Keratinocyte (primary cell): ENCODE measurements around the gene VTI1A. TPM values are rescaled to one million over a fixed set of nuclear protein-coding genes. Genes with fewer than 3 reads are reported as not detected.

Source experiments
- DNase-seq: peaks from one replicate; pipeline ENCODE4 v3.0.0-alpha.2; 2011; ENCODE audit warnings: low read depth, missing footprints, low spot score
- FAIRE-seq: peaks from 2 replicates; lab custom pipeline; 2011; peaks lifted over from hg19 to GRCh38; lab: Jason Lieb, UNC
- H2AFZ ChIP-seq: 2 replicates; pipeline ENCODE4 v1.6.0; 2012; ENCODE audit warnings: low read length, control low read depth, inconsistent platforms; ENCODE audit not compliant: control insufficient read depth
- H3K27ac ChIP-seq: 2 replicates; pipeline ENCODE4 v1.5.1; 2011; ENCODE audit warnings: low read length; ENCODE audit not compliant: control insufficient read depth, insufficient read depth
- H3K27me3 ChIP-seq: 3 replicates; pipeline ENCODE4 v1.6.0; 2011; ENCODE audit warnings: low read length; ENCODE audit not compliant: control insufficient read depth, insufficient read depth; ENCODE audit errors: extremely low read depth
- H3K36me3 ChIP-seq, 2 experiments: 2 replicates in 1 of 2; 3 replicates in 1 of 2; pipeline ENCODE4 v1.5.1; 2011; ENCODE audit warnings: low read length in 2 of 2, mild to moderate bottlenecking in 1 of 2; ENCODE audit not compliant: control insufficient read depth in 2 of 2, insufficient read depth in 2 of 2; ENCODE audit errors: extremely low read depth in 1 of 2
- H3K4me1 ChIP-seq: 3 replicates; pipeline ENCODE4 v1.5.1; 2011; ENCODE audit warnings: low read length; ENCODE audit not compliant: control insufficient read depth, insufficient read depth; ENCODE audit errors: extremely low read depth
- H3K4me2 ChIP-seq: 3 replicates; pipeline ENCODE4 v1.6.0; 2011; ENCODE audit warnings: low read depth, low read length; ENCODE audit not compliant: control insufficient read depth, insufficient read depth; ENCODE audit errors: extremely low read depth
- H3K4me3 ChIP-seq, 3 experiments: fragments of 200-600 bp in 1 of 3; sonication (generic) in 1 of 3; 2 replicates in 2 of 3; 3 replicates in 1 of 3; pipeline ENCODE4 v1.5.1; 2011 to 2016; ENCODE audit warnings: low read length in 3 of 3, mild to moderate bottlenecking in 3 of 3, control low read depth in 2 of 3, inconsistent platforms in 1 of 3, low read depth in 1 of 3, mixed read lengths in 1 of 3, mixed run types in 1 of 3, moderate library complexity in 1 of 3; ENCODE audit not compliant: control insufficient read depth in 2 of 3, insufficient read depth in 2 of 3; ENCODE audit errors: extremely low read depth in 1 of 3
- H3K79me2 ChIP-seq: 2 replicates; pipeline ENCODE4 v1.6.0; 2012; ENCODE audit warnings: low read length; ENCODE audit not compliant: control insufficient read depth, insufficient read depth
- H3K9ac ChIP-seq: 3 replicates; pipeline ENCODE4 v1.6.0; 2011; ENCODE audit warnings: low read length; ENCODE audit not compliant: control insufficient read depth, insufficient read depth; ENCODE audit errors: extremely low read depth
- H3K9me1 ChIP-seq: 3 replicates; pipeline ENCODE4 v1.6.0; 2011; ENCODE audit warnings: low read length; ENCODE audit not compliant: control insufficient read depth, insufficient read depth; ENCODE audit errors: extremely low read depth
- H3K9me3 ChIP-seq: 2 replicates; pipeline ENCODE4 v1.5.1; 2012; ENCODE audit warnings: low read depth, low read length; ENCODE audit not compliant: control insufficient read depth
- H4K20me1 ChIP-seq: 3 replicates; pipeline ENCODE4 v1.6.0; 2011; ENCODE audit warnings: low read length; ENCODE audit not compliant: control insufficient read depth, insufficient read depth; ENCODE audit errors: extremely low read depth
- EZH2 ChIP-seq: IDR thresholded peaks from one replicate; pipeline ENCODE4 v1.6.1; 2012; ENCODE audit warnings: inconsistent platforms, mild to moderate bottlenecking, low read length, moderate library complexity
- dilution Hi-C: fragments of 300-500 bp; cut with MboI; formaldehyde crosslinking; loops from one replicate; pipeline ENCODE4 v1.7.0; 2020; ENCODE audit warnings: low sequenced_read_pairs; ENCODE audit not compliant: extremely low pct_ligation_motif_present
- polyA plus RNA-seq, 5 experiments: library from polyadenylated mRNA; depleted of rRNA in 3 of 5; stranded (reverse) in 3 of 5; stranded (forward) in 1 of 5; unstranded in 1 of 5; fragments of >200 nt; gene quantifications; 1 replicate in 1 of 5; 2 replicates in 3 of 5; 3 replicates in 1 of 5; pipeline versions ENCODE4 v1.2.1 to v1.2.3, GENCODE V29; 2011 to 2012; ENCODE audit warnings: missing spikeins in 2 of 5, low read depth in 1 of 5, low replicate concordance in 1 of 5
- TF ChIP-seq, protein P1 (sequence below), 3 experiments: IDR thresholded peaks in 1 of 3; conservative IDR thresholded peaks in 1 of 3; optimal IDR thresholded peaks in 1 of 3; 2 replicates in 2 of 3; 3 replicates in 1 of 3; pipeline versions ENCODE3 to v1.5.1; 2011; ENCODE audit warnings: low read length in 3 of 3, mild to moderate bottlenecking in 3 of 3, moderate library complexity in 2 of 3, control low read depth in 1 of 3, inconsistent platforms in 1 of 3; ENCODE audit not compliant: insufficient read depth in 2 of 3; ENCODE audit errors: extremely low read depth in 1 of 3

The VTI1A gene
- polyA plus RNA-seq, 1 donor (not counting 4 experiments of a cell fraction or from before 2014, with no cell fraction given): 18.5 TPM

DNA sequence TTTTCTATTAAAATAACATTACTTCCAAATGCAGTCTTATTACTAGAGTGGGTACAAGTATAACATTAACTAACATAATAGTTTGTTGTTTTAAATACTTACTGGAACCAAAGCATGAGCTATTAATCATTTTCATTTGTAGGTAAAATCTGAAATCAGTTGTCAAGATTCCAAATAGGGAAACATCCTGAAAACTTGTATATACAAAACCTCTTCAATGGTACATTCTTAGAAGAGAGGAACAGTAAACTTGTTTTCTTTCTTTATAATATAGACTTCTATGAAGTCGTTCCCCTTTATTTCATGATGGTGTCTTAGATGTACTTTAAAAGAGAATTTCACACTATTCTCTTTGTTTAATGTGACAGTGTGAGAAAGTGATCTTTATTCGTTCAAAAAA is 85.9 kb downstream of the VTI1A start:
- Histone ChIP-seq H3K36me3 (no peaks in the 10 kb centered on the region), H3K9me3 (no peaks in the 10 kb centered on the region), H3K27me3 (no peaks in the 10 kb centered on the region), H3K4me3 (no peak overlapping the region), H3K9ac (no peak overlapping the region), H4K20me1 (no peaks in the 10 kb centered on the region), H3K79me2 (no peaks in the 10 kb centered on the region), H3K4me1 (no peaks in the 10 kb centered on the region), H3K9me1 (no peaks in the 10 kb centered on the region), H3K27ac (no peak overlapping the region), H2AFZ (no peak overlapping the region), H3K4me2 (no peak overlapping the region)
- FAIRE-seq: no peak
- DNase-seq: no peak
- dilution Hi-C loops: no loop called here
- TF ChIP-seq, protein P1, sequence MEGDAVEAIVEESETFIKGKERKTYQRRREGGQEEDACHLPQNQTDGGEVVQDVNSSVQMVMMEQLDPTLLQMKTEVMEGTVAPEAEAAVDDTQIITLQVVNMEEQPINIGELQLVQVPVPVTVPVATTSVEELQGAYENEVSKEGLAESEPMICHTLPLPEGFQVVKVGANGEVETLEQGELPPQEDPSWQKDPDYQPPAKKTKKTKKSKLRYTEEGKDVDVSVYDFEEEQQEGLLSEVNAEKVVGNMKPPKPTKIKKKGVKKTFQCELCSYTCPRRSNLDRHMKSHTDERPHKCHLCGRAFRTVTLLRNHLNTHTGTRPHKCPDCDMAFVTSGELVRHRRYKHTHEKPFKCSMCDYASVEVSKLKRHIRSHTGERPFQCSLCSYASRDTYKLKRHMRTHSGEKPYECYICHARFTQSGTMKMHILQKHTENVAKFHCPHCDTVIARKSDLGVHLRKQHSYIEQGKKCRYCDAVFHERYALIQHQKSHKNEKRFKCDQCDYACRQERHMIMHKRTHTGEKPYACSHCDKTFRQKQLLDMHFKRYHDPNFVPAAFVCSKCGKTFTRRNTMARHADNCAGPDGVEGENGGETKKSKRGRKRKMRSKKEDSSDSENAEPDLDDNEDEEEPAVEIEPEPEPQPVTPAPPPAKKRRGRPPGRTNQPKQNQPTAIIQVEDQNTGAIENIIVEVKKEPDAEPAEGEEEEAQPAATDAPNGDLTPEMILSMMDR (optimal IDR thresholded peaks at IDR 0.05 in 1 of 3, IDR thresholded peaks at IDR 0.05 in 1 of 3, conservative IDR thresholded peaks at IDR 0.05 in 1 of 3; ENCODE audit: extremely low read depth in 1 of 3, insufficient read depth in 2 of 3, low read length in 3 of 3): no peak
- TF ChIP-seq EZH2: no peak

DNA sequence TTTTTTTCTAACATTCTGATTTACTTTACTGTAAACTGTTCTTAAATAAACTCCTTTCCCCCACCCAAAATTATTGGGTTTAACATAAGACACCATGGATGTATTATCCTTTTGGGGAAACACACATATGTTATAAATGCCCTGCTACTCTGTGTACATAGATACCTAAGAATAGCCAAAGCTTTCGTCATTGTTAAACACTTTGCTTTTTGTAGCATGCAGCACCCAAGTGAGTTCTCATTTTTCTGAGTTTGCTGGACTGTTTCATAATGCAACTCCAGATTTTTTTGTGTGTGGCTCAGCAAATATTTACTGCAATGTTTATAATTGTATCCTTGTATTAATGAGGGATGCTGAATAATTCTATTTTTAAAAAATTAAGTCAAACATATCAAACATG is 86.9 kb downstream of the VTI1A start:
- no peak overlapping the region for H3K4me3 ChIP-seq
- dilution Hi-C loops: no loop called here
- no peaks in the 10 kb centered on the region for H3K27me3 ChIP-seq
- H3K4me1 ChIP-seq: no peaks in the 10 kb centered on the region
- no peak overlapping the region for H3K4me2 ChIP-seq
- H3K9ac ChIP-seq: no peak overlapping the region
- H2AFZ ChIP-seq: no peak overlapping the region
- H4K20me1 ChIP-seq: no peaks in the 10 kb centered on the region
- H3K9me1 ChIP-seq: no peaks in the 10 kb centered on the region
- no peaks in the 10 kb centered on the region for H3K36me3 ChIP-seq
- H3K79me2 ChIP-seq: no peaks in the 10 kb centered on the region
- TF ChIP-seq, protein P1 (optimal IDR thresholded peaks at IDR 0.05 in 1 of 3, IDR thresholded peaks at IDR 0.05 in 1 of 3, conservative IDR thresholded peaks at IDR 0.05 in 1 of 3; ENCODE audit: extremely low read depth in 1 of 3, insufficient read depth in 2 of 3, low read length in 3 of 3): no peak
- TF ChIP-seq EZH2: no peak
- FAIRE-seq (no peak), DNase-seq (no peak)
- no peaks in the 10 kb centered on the region for H3K9me3 ChIP-seq
- H3K27ac ChIP-seq: no peak overlapping the region
